HepG2 (cell line): Measurements from ENCODE around the gene TRMT5. TPM values are rescaled to one million over a fixed set of nuclear protein-coding genes. Genes with fewer than 3 reads are reported as not detected.
A peak's percentile ranks its signal among the peaks of the same experiment; 100 is the strongest.

Source experiments
- ATAC-seq: fragments of 200-7000 bp; cut with Tn5 transposase; 3 replicates; pipeline ENCODE4 v1.9.1; 2020; ENCODE audit warnings: mild to moderate bottlenecking, moderate library complexity
- BruUV-seq: library from RNA; stranded (reverse); fragments of 400-500 nt; replicated peaks from 2 replicates; lab custom pipeline; 2021; lab: Mats Ljungman, UMichigan
- CTCF ChIA-PET: fragments of 300-600 bp; formaldehyde crosslinking; extraction: SDS; loops from one replicate; lab custom pipeline; 2021; ENCODE audit warnings: low total read pairs, inconsistent platforms, low intra/inter-chr PET ratio; lab: Yijun Ruan, JAX
- POLR2A ChIA-PET: fragments of 350-600 bp; sonication (Branson Sonifier 250); formaldehyde crosslinking; loops from one replicate; lab custom pipeline; 2020; ENCODE audit warnings: antibody characterized with exemption, inconsistent platforms; lab: Yijun Ruan, JAX
- DNase-seq: peaks from one replicate; pipeline ENCODE4 v3.0.0-alpha.2; 2015; ENCODE audit warnings: low spot score
- FAIRE-seq: peaks from 3 replicates; lab custom pipeline; 2011; peaks lifted over from hg19 to GRCh38; lab: Jason Lieb, UNC
- H2AFZ ChIP-seq: one replicate; pipeline ENCODE4 v1.6.1; 2011; ENCODE audit warnings: low read length, inconsistent platforms
- H3K27ac ChIP-seq: fragments of 300-600 bp; 3 replicates; pipeline ENCODE4 v1.8.0; 2011; ENCODE audit warnings: mixed run types, mild to moderate bottlenecking, mixed read lengths, low read length, inconsistent platforms; ENCODE audit not compliant: insufficient read depth; ENCODE audit errors: extremely low read length
- H3K27me3 ChIP-seq, 2 experiments: fragments of 200-600 bp in 1 of 2; 2 replicates in 1 of 2; 3 replicates in 1 of 2; pipeline versions ENCODE4 v1.6.0 to v1.8.0; 2011; ENCODE audit warnings: low read length in 2 of 2, mild to moderate bottlenecking in 2 of 2, moderate library complexity in 2 of 2, inconsistent platforms in 1 of 2; ENCODE audit not compliant: insufficient read depth in 2 of 2, control insufficient read depth in 1 of 2
- H3K36me3 ChIP-seq, 2 experiments: fragments of 200-600 bp in 1 of 2; replicated peaks in 1 of 2; 2 replicates in 1 of 2; 3 replicates in 1 of 2; pipeline versions ENCODE4 v1.5.1 to v1.8.0; 2011; ENCODE audit warnings: low read length in 2 of 2, inconsistent platforms in 1 of 2; ENCODE audit not compliant: insufficient read depth in 2 of 2, control insufficient read depth in 1 of 2
- H3K4me1 ChIP-seq: 2 replicates; pipeline ENCODE4 v1.5.1; 2012; ENCODE audit warnings: low read length, inconsistent platforms; ENCODE audit not compliant: insufficient read depth
- H3K4me2 ChIP-seq: 2 replicates; pipeline ENCODE4 v1.6.0; 2011; ENCODE audit warnings: low read depth, low read length, inconsistent platforms
- H3K4me3 ChIP-seq, 3 experiments: fragments of 200-600 bp in 1 of 3; sonication (generic), shearing (Covaris generic) in 1 of 3; replicated peaks in 1 of 3; 2 replicates each; pipeline ENCODE4 v1.5.1; 2011 to 2016; ENCODE audit warnings: low read length in 3 of 3, inconsistent platforms in 2 of 3, low read depth in 2 of 3, mild to moderate bottlenecking in 2 of 3, control low read depth in 1 of 3, mixed read lengths in 1 of 3; ENCODE audit not compliant: insufficient read depth in 1 of 3
- H3K79me2 ChIP-seq: one replicate; pipeline ENCODE4 v1.6.1; 2011; ENCODE audit warnings: low read length, inconsistent platforms; ENCODE audit not compliant: insufficient read depth
- H3K9ac ChIP-seq: 2 replicates; pipeline ENCODE4 v1.6.0; 2011; ENCODE audit warnings: mild to moderate bottlenecking, low read depth, low read length, inconsistent platforms; ENCODE audit not compliant: insufficient read depth
- H3K9me3 ChIP-seq: 2 replicates; pipeline ENCODE4 v1.5.1; 2012; ENCODE audit warnings: mild to moderate bottlenecking, low read length
- H4K20me1 ChIP-seq: 2 replicates; pipeline ENCODE4 v1.6.0; 2011; ENCODE audit warnings: inconsistent platforms, mild to moderate bottlenecking, low read length, moderate library complexity; ENCODE audit not compliant: insufficient read depth
- CEBPB ChIP-seq: IDR thresholded peaks from 2 replicates; pipeline ENCODE4 v1.6.1; 2011; ENCODE audit warnings: low read depth, low read length, improper control_type of control experiment, borderline replicate concordance
- RBFOX2 ChIP-seq: fragments of 200-400 bp; formaldehyde crosslinking; IDR thresholded peaks from 2 replicates; pipeline ENCODE4 v1.6.1; 2017; ENCODE audit warnings: low read depth, mild to moderate bottlenecking, low read length
- ZNF609 ChIP-seq: sonication (generic); formaldehyde crosslinking; IDR thresholded peaks from 2 replicates; pipeline ENCODE4 v1.4.0; 2020; ENCODE audit warnings: mild to moderate bottlenecking, missing genetic modification reagents, borderline replicate concordance
- WGBS: methylation state at CpG from one replicate; pipeline ENCODE4 v1.1.6; 2017; ENCODE audit warnings: low lambda C conversion rate; 5-methylcytosine and 5-hydroxymethylcytosine counted together
- in situ Hi-C: cut with HindIII; loops from 2 replicates; pipeline ENCODE4 v1.10.0; 2017; ENCODE audit warnings: low pct_unique_long_range_greater_than_20kb; ENCODE audit not compliant: extremely low pct_ligation_motif_present
- intact Hi-C: fragments of 100-400 bp; cut with micrococcal nuclease; formaldehyde crosslinking; loops from one replicate; pipeline ENCODE4 v1.10.0; 2022; ENCODE audit not compliant: unreplicated experiment
- polyA plus RNA-seq, 8 experiments: library from polyadenylated mRNA; depleted of rRNA in 3 of 8; stranded (reverse) in 7 of 8; unstranded in 1 of 8; fragments of >200 nt; fragmentation: Illumina TruSeq in 4 of 8; extraction: Trizol in 4 of 8; gene quantifications; 2 replicates each; pipeline versions ENCODE4 v1.2.1 to v1.2.3, GENCODE V29; 2011 to 2016; ENCODE audit warnings: low read depth in 4 of 8, missing spikeins in 1 of 8, mixed read lengths in 1 of 8; ENCODE audit not compliant: insufficient read depth in 1 of 8
- total RNA-seq, 5 experiments: library from RNA; depleted of rRNA; stranded (reverse); fragments of >200 nt; fragmentation: Illumina TruSeq; extraction: Trizol; gene quantifications; 2 replicates each; pipeline ENCODE4 v1.2.3, GENCODE V29; 2016; ENCODE audit warnings: low read depth in 1 of 5

The TRMT5 gene
- total and polyA plus RNA-seq, 2 of the 13 experiments (the other 11 are each of a cell fraction or from before 2014, with no cell fraction given), result 3.6 to 16.0 TPM

- Histone ChIP-seq H3K9ac (no peak overlapping the region), H3K4me3 (no peak overlapping the region), H2AFZ (no peak overlapping the region), H3K4me1 (peaks cover 20% of the 10 kb centered on the region), H3K27ac (no peak overlapping the region), H3K27me3 (no peaks in the 10 kb centered on the region), H3K36me3 (peaks cover 1 to 13% of the 10 kb centered on the region in 2 experiments), H3K9me3 (no peaks in the 10 kb centered on the region), H4K20me1 (no peaks in the 10 kb centered on the region), H3K4me2 (no peak overlapping the region), H3K79me2 (peaks cover 7% of the 10 kb centered on the region)
- no TSS peak for BruUV-seq
- ATAC-seq, result no peak
- FAIRE-seq, result no peak
- ChIA-PET CTCF (no interaction called here), POLR2A (no interaction called here)
- intact Hi-C loops (no loop called here), in situ Hi-C loops (no loop called here)
- no peak for DNase-seq
- TF ChIP-seq RBFOX2 (0 out of 2 replicates have a peak, but pooled peaks have one; percentile 31), CEBPB (peak; percentile 33; the same call in 1 of the 2 replicates), ZNF609 (no peak)
- WGBS, result 97% methylated on average over 6 of the region's 6 CpGs
Measured at GRCh38 chr14:60974090-60974651, 6.7 kb downstream of the TRMT5 start.
